ENCODE measurements around the gene UFM1. TPM values are rescaled to one million over a fixed set of nuclear protein-coding genes. Genes with fewer than 3 reads are reported as not detected.
A peak's percentile ranks its signal among the peaks of the same experiment; 100 is the strongest.
"Not testable (repeated sequence)": the region's sequence is repeated elsewhere in the genome, so short reads cannot be mapped to it uniquely, and the experiment has no call there.

Gene UFM1
- 10 to 100 TPM; 18.3 to 61.6 (median 37.2) TPM for total RNA-seq

- H3K4me3 ChIP-seq, result peak within 1 kb of the TSS; percentile 68 to 88 (median 78)
- peak; percentile 24 to 84 (median 75) for TF ChIP-seq POLR2AphosphoS5 (IDR thresholded peaks at IDR 0.05)
- TF ChIP-seq POLR2A (IDR thresholded peaks at IDR 0.05), result peak; percentile 85
- no peak for TF ChIP-seq EP300 (IDR thresholded peaks at IDR 0.05; ENCODE audit: low read depth)
- WGBS, 2 donors (ENCODE audit: low coverage in 1 of 2), result 0% methylated on average over 10 to 41 of the region's 41 CpGs
- peak; percentile 94 for DNase-seq
- H3K27me3 ChIP-seq, result no peaks in the 10 kb centered on the region
- intact Hi-C loops (cut with DNase I; ENCODE audit: low total_unique reads) (no loop called here), in situ Hi-C loops (cut with MboI; ENCODE audit: low pct_ligation_motif_present in 1 of 4, low pct_unique_long_range_greater_than_20kb in 1 of 4, low sequenced_read_pairs in 3 of 4) (loop anchor here in 1 of 4 donors (25.0 kb wide), 1 partner anchor 1287 kb away; the partner anchor contains the start of gene SUPT20H)
- H3K4me1 ChIP-seq, result peaks cover 0 to 25% (median 13%) of the 10 kb centered on the region in 4 donors
- H3K36me3 ChIP-seq, result peaks cover 0 to 5% (median under 1%) of the 10 kb centered on the region in 4 donors
- H3K27ac ChIP-seq, result peak within 1 kb of the TSS; percentile 89 to 92 (median 91)
- H3K9me3 ChIP-seq, result no peaks in the 10 kb centered on the region
Observed at GRCh38 chr13:38349390-38350113, at the start of gene UFM1. TSS of gene UFM1 (plus strand) at chr13:38349851. CDS start at chr13:38349920, 69 bp downstream.

- in situ Hi-C loops (cut with MboI; ENCODE audit: low pct_ligation_motif_present in 1 of 4, low pct_unique_long_range_greater_than_20kb in 1 of 4, low sequenced_read_pairs in 3 of 4), result no loop called here
Observed at GRCh38 chr13:38301236-38301635, 48.4 kb upstream of the UFM1 start.

GRCh38 chr13:38303816-38304320, 45.8 kb upstream of the UFM1 start:
- no peak for DNase-seq
- H3K27me3 ChIP-seq, result no peaks in the 10 kb centered on the region
- in situ Hi-C loops (cut with MboI; ENCODE audit: low pct_ligation_motif_present in 1 of 4, low pct_unique_long_range_greater_than_20kb in 1 of 4, low sequenced_read_pairs in 3 of 4) (no loop called here), intact Hi-C loops (cut with DNase I; ENCODE audit: low total_unique reads) (no loop called here)
- H3K4me1 ChIP-seq, result no peaks in the 10 kb centered on the region
- H3K36me3 ChIP-seq, result no peaks in the 10 kb centered on the region
- H3K27ac ChIP-seq, result no peak overlapping the region
- TF ChIP-seq EP300 (IDR thresholded peaks at IDR 0.05; ENCODE audit: low read depth) (no peak), CTCF (IDR thresholded peaks at IDR 0.05) (no peak), POLR2A (IDR thresholded peaks at IDR 0.05) (no peak), POLR2AphosphoS5 (IDR thresholded peaks at IDR 0.05) (no peak)
- H3K9me3 ChIP-seq, result no peaks in the 10 kb centered on the region
- no peak overlapping the region for H3K4me3 ChIP-seq
- WGBS, 2 donors (ENCODE audit: low coverage in 1 of 2), result 44 to 50% methylated on average over 2 of the region's 2 CpGs

More at GRCh38 chr13:38301236-38301635, 48.4 kb upstream of the UFM1 start:
- intact Hi-C loops (cut with DNase I; ENCODE audit: low total_unique reads), result no loop called here
- TF ChIP-seq EP300 (IDR thresholded peaks at IDR 0.05; ENCODE audit: low read depth) (no peak), POLR2AphosphoS5 (IDR thresholded peaks at IDR 0.05) (no peak), CTCF (IDR thresholded peaks at IDR 0.05) (no peak), POLR2A (IDR thresholded peaks at IDR 0.05) (no peak)
- 53 to 63% methylated on average over 4 of the region's 4 CpGs for WGBS, 2 donors (ENCODE audit: low coverage in 1 of 2)
- no peaks in the 10 kb centered on the region for H3K36me3 ChIP-seq
- H3K27ac ChIP-seq, result no peak overlapping the region
- no peaks in the 10 kb centered on the region for H3K27me3 ChIP-seq
- no peak for DNase-seq
- no peaks in the 10 kb centered on the region for H3K4me1 ChIP-seq
- no peaks in the 10 kb centered on the region for H3K9me3 ChIP-seq
- no peak overlapping the region for H3K4me3 ChIP-seq

- Histone ChIP-seq H3K27ac (no peak overlapping the region), H3K36me3 (no peaks in the 10 kb centered on the region), H3K4me3 (no peak overlapping the region), H3K9me3 (no peaks in the 10 kb centered on the region), H3K4me1 (no peaks in the 10 kb centered on the region), H3K27me3 (no peaks in the 10 kb centered on the region)
- no peak for TF ChIP-seq POLR2AphosphoS5 (IDR thresholded peaks at IDR 0.05)
- TF ChIP-seq POLR2A (IDR thresholded peaks at IDR 0.05), result no peak
- WGBS, 2 donors (ENCODE audit: low coverage in 1 of 2), result 93 to 94% methylated on average over 2 of the region's 2 CpGs
- intact Hi-C loops (cut with DNase I; ENCODE audit: low total_unique reads), result no loop called here
- DNase-seq, result no peak
- in situ Hi-C loops (cut with MboI; ENCODE audit: low pct_ligation_motif_present in 1 of 4, low pct_unique_long_range_greater_than_20kb in 1 of 4, low sequenced_read_pairs in 3 of 4), result no loop called here
Observed at GRCh38 chr13:38308736-38309135, 40.9 kb upstream of the UFM1 start.

GRCh38 chr13:38309397-38309796, 40.3 kb upstream of the UFM1 start:
- intact Hi-C loops (cut with DNase I; ENCODE audit: low total_unique reads), result no loop called here
- in situ Hi-C loops (cut with MboI; ENCODE audit: low pct_ligation_motif_present in 1 of 4, low pct_unique_long_range_greater_than_20kb in 1 of 4, low sequenced_read_pairs in 3 of 4), result no loop called here
- H3K36me3 ChIP-seq, result no peaks in the 10 kb centered on the region

GRCh38 chr13:38311175-38311574, 38.5 kb upstream of the UFM1 start:
- H3K27ac ChIP-seq; in situ Hi-C loops (cut with MboI; ENCODE audit: low pct_ligation_motif_present in 1 of 4, low pct_unique_long_range_greater_than_20kb in 1 of 4, low sequenced_read_pairs in 3 of 4); H3K4me3 ChIP-seq; intact Hi-C loops (cut with DNase I; ENCODE audit: low total_unique reads); H3K27me3 ChIP-seq; H3K4me1 ChIP-seq; H3K9me3 ChIP-seq; H3K36me3 ChIP-seq; DNase-seq: not testable (repeated sequence)
- WGBS, 2 donors (ENCODE audit: low coverage in 1 of 2), result 94% methylated on average over 10 of the region's 10 CpGs; no CpG with 5 or more reads in 1 of the 2 donors

More at GRCh38 chr13:38309397-38309796, 40.3 kb upstream of the UFM1 start:
- Histone ChIP-seq H3K4me3 (no peak overlapping the region), H3K9me3 (no peaks in the 10 kb centered on the region), H3K4me1 (no peaks in the 10 kb centered on the region), H3K27me3 (no peaks in the 10 kb centered on the region), H3K27ac (no peak overlapping the region)
- no peak for DNase-seq
- no peak for TF ChIP-seq CTCF (IDR thresholded peaks at IDR 0.05)
- TF ChIP-seq POLR2A (IDR thresholded peaks at IDR 0.05), result no peak
- no peak for TF ChIP-seq POLR2AphosphoS5 (IDR thresholded peaks at IDR 0.05)
- TF ChIP-seq EP300 (IDR thresholded peaks at IDR 0.05; ENCODE audit: low read depth), result no peak
